Neural cell (in vitro differentiated cells): ENCODE data around the gene RPP14.

Experiments
- CTCF ChIP-seq: fragments of 450-650 bp; IDR thresholded peaks from 2 replicates; pipeline ENCODE4 v1.5.1; 2014; ENCODE audit warnings: antibody characterized with exemption, mild to moderate bottlenecking, moderate library complexity; ENCODE audit not compliant: poor library complexity, severe bottlenecking
- EP300 ChIP-seq: fragments of 450-650 bp; conservative IDR thresholded peaks from 2 replicates; pipeline ENCODE4 v1.6.1; 2014; ENCODE audit warnings: antibody characterized with exemption, mild to moderate bottlenecking, moderate library complexity; ENCODE audit not compliant: poor library complexity, severe bottlenecking
- EZH2 ChIP-seq: fragments of 200-600, 300-800 bp; shearing (Covaris generic), sonication (generic); IDR thresholded peaks from 2 replicates; pipeline ENCODE4 v1.6.1; 2014; ENCODE audit warnings: antibody characterized with exemption, low read length, borderline replicate concordance, mild to moderate bottlenecking; ENCODE audit not compliant: insufficient read depth, poor library complexity, severe bottlenecking
- MXI1 ChIP-seq: fragments of 450-650 bp; conservative IDR thresholded peaks from 2 replicates; pipeline ENCODE4 v1.6.1; 2014; ENCODE audit warnings: antibody characterized with exemption, mild to moderate bottlenecking; ENCODE audit not compliant: poor library complexity, severe bottlenecking
- POLR2AphosphoS5 ChIP-seq: IDR thresholded peaks from 2 replicates; pipeline ENCODE4 v1.6.1; 2012
- RAD21 ChIP-seq: fragments of 450-650 bp; conservative IDR thresholded peaks from 2 replicates; pipeline ENCODE4 v1.6.1; 2014; ENCODE audit warnings: antibody characterized with exemption, mild to moderate bottlenecking, moderate library complexity
- REST ChIP-seq: IDR thresholded peaks from 2 replicates; pipeline ENCODE4 v1.6.1; 2012; ENCODE audit warnings: borderline replicate concordance
- SMC3 ChIP-seq: fragments of 450-650 bp; conservative IDR thresholded peaks from 2 replicates; pipeline ENCODE4 v1.6.1; 2014; ENCODE audit warnings: antibody characterized with exemption, mild to moderate bottlenecking, moderate library complexity; ENCODE audit not compliant: poor library complexity
- TAF1 ChIP-seq: IDR thresholded peaks from 2 replicates; pipeline ENCODE4 v1.6.1; 2012; ENCODE audit warnings: low read depth

GRCh38 chr3:58358808-58359207, 52.8 kb downstream of the RPP14 start:
- TF ChIP-seq CTCF (no peak), MXI1 (no peak), EP300 (no peak), EZH2 (no peak), POLR2AphosphoS5 (no peak), TAF1 (no peak), SMC3 (no peak), REST (no peak), RAD21 (no peak)
